OCI-LY1 (cell line): Measurements from ENCODE around the gene MAPK10.

ENCODE experiments used
- H2AFZ ChIP-seq: fragments of 200-600 bp; sonication (generic), shearing (Covaris generic); 2 replicates; pipeline ENCODE4 v1.6.0; 2014; ENCODE audit warnings: antibody characterized with exemption, mild to moderate bottlenecking, low read length
- H3F3A ChIP-seq: fragments of 200-600 bp; sonication (generic), shearing (Covaris generic); 2 replicates; pipeline ENCODE4 v1.6.0; 2014; ENCODE audit warnings: mild to moderate bottlenecking, antibody characterized with exemption, low read length, moderate library complexity; ENCODE audit not compliant: insufficient read depth
- H3K27ac ChIP-seq: fragments of 200-600 bp; sonication (generic); 2 replicates; pipeline ENCODE4 v1.5.1; 2014; ENCODE audit warnings: low read length, mixed run types, mild to moderate bottlenecking, low read depth; ENCODE audit not compliant: poor library complexity, severe bottlenecking
- H3K27me3 ChIP-seq: fragments of 200-600 bp; sonication (generic); 2 replicates; pipeline ENCODE4 v1.6.0; 2014; ENCODE audit warnings: antibody characterized with exemption, mild to moderate bottlenecking, low read length, moderate library complexity; ENCODE audit not compliant: insufficient read depth
- H3K36me3 ChIP-seq: fragments of 200-600 bp; sonication (generic); 2 replicates; pipeline ENCODE4 v1.6.1; 2014; ENCODE audit warnings: mild to moderate bottlenecking, antibody characterized with exemption, low read length, moderate library complexity, mixed read lengths; ENCODE audit not compliant: insufficient read depth
- H3K4me1 ChIP-seq: fragments of 200-600 bp; sonication (generic); 2 replicates; pipeline ENCODE4 v1.5.1; 2014; ENCODE audit warnings: mild to moderate bottlenecking, low read length, moderate library complexity; ENCODE audit not compliant: insufficient read depth, severe bottlenecking
- H3K4me2 ChIP-seq: fragments of 200-600 bp; sonication (generic), shearing (Covaris generic); 2 replicates; pipeline ENCODE4 v1.6.1; 2014; ENCODE audit warnings: low read length
- H3K4me3 ChIP-seq: fragments of 200-600 bp; sonication (generic); 2 replicates; pipeline ENCODE4 v1.5.1; 2014; ENCODE audit warnings: low read length, low read depth, mild to moderate bottlenecking, mixed read lengths; ENCODE audit not compliant: poor library complexity, severe bottlenecking
- H3K79me2 ChIP-seq: fragments of 200-600 bp; shearing (Covaris generic); 2 replicates; pipeline ENCODE4 v1.6.1; 2016; ENCODE audit warnings: mixed run types, low read length, mixed read lengths; ENCODE audit not compliant: insufficient read depth
- H3K9ac ChIP-seq: fragments of 200-600 bp; sonication (generic), shearing (Covaris generic); 2 replicates; pipeline ENCODE4 v1.6.1; 2014; ENCODE audit warnings: mild to moderate bottlenecking, low read length, mixed read lengths
- H3K9me2 ChIP-seq: fragments of 200-600 bp; sonication (generic), shearing (Covaris generic); 2 replicates; pipeline ENCODE4 v1.6.1; 2014; ENCODE audit warnings: low read depth, mild to moderate bottlenecking, low read length, mixed read lengths
- H3K9me3 ChIP-seq: fragments of 200-600 bp; shearing (Covaris generic); 2 replicates; pipeline ENCODE4 v1.6.1; 2014; ENCODE audit warnings: low read length, mixed read lengths
- H4K20me1 ChIP-seq: fragments of 200-600 bp; sonication (generic), shearing (Covaris generic); 2 replicates; pipeline ENCODE4 v1.6.0; 2016; ENCODE audit warnings: mild to moderate bottlenecking, low read length; ENCODE audit not compliant: insufficient read depth
- EZH2 ChIP-seq: fragments of 200-600 bp; sonication (generic), shearing (Covaris generic); IDR thresholded peaks from 2 replicates; pipeline ENCODE4 v1.8.0; 2017; ENCODE audit warnings: borderline replicate concordance, mixed run types, mild to moderate bottlenecking, antibody characterized with exemption, low read length, moderate library complexity, mixed read lengths
- TF ChIP-seq, protein P1 (sequence below): fragments of 200-600 bp; sonication (generic), shearing (Covaris generic); IDR thresholded peaks from 2 replicates; pipeline ENCODE4 v1.5.1; 2017; ENCODE audit warnings: mild to moderate bottlenecking, antibody characterized with exemption, low read length, moderate library complexity, mixed read lengths

The MAPK10 gene

DNA sequence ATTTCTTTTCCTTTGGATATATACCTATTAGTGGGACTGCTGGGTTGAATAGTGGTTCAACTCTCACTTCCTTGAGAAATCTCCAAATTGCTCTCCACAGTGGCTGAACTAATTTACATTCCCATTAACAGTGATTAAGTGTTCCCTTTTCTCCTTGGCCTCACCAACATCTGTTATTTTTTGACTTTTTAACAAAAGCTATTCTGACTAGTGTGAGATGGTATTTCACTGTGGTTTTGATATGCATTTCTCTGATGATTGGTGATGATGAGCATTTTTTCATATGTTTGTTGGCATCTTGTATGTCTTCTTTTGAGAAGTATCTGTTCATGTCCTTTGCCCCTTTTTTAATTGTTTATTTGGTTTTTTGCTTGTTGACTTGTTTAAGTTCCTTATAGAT is 413.0 kb downstream of the MAPK10 start:
- Histone ChIP-seq H3K36me3 (peaks cover 58% of the 10 kb centered on the region), H3F3A (no peaks in the 10 kb centered on the region), H2AFZ (no peak overlapping the region), H3K4me3 (no peak overlapping the region), H3K27me3 (no peaks in the 10 kb centered on the region), H3K4me2 (no peak overlapping the region), H3K9me3 (no peaks in the 10 kb centered on the region), H3K4me1 (no peaks in the 10 kb centered on the region), H3K79me2 (no peaks in the 10 kb centered on the region; the same call in 1 of the 2 replicates), H3K9me2 (no peaks in the 10 kb centered on the region), H3K9ac (no peak overlapping the region), H3K27ac (no peak overlapping the region), H4K20me1 (no peaks in the 10 kb centered on the region)
- TF ChIP-seq EZH2: no peak
- TF ChIP-seq, protein P1, sequence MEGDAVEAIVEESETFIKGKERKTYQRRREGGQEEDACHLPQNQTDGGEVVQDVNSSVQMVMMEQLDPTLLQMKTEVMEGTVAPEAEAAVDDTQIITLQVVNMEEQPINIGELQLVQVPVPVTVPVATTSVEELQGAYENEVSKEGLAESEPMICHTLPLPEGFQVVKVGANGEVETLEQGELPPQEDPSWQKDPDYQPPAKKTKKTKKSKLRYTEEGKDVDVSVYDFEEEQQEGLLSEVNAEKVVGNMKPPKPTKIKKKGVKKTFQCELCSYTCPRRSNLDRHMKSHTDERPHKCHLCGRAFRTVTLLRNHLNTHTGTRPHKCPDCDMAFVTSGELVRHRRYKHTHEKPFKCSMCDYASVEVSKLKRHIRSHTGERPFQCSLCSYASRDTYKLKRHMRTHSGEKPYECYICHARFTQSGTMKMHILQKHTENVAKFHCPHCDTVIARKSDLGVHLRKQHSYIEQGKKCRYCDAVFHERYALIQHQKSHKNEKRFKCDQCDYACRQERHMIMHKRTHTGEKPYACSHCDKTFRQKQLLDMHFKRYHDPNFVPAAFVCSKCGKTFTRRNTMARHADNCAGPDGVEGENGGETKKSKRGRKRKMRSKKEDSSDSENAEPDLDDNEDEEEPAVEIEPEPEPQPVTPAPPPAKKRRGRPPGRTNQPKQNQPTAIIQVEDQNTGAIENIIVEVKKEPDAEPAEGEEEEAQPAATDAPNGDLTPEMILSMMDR: no peak

DNA sequence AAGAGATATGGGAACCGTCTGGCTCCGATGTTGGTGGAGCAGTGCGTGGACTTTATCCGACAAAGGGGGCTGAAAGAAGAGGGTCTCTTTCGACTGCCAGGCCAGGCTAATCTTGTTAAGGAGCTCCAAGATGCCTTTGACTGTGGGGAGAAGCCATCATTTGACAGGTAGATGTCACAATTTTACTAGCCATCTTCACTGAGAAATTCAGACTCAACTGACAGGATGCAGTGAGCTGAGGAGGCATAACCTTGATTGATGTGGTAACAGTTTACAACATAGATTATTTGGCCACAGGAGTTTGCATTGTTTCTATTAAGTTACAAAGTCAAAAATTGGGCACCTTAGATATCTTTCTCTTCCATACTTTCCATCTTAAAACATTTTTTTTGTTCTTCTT is 417.7 kb downstream of the MAPK10 start:
- no peaks in the 10 kb centered on the region for H4K20me1 ChIP-seq
- H3K4me2 ChIP-seq: no peak overlapping the region
- no peaks in the 10 kb centered on the region for H3F3A ChIP-seq
- no peaks in the 10 kb centered on the region for H3K9me2 ChIP-seq
- TF ChIP-seq, protein P1: no peak
- TF ChIP-seq EZH2: no peak
- no peaks in the 10 kb centered on the region; the same call in 1 of the 2 replicates for H3K79me2 ChIP-seq
- no peak overlapping the region for H3K4me3 ChIP-seq
- no peak overlapping the region for H3K9ac ChIP-seq
- H3K9me3 ChIP-seq: no peaks in the 10 kb centered on the region
- no peaks in the 10 kb centered on the region for H3K4me1 ChIP-seq
- H2AFZ ChIP-seq: no peak overlapping the region
- no peaks in the 10 kb centered on the region for H3K27me3 ChIP-seq
- peaks cover 46% of the 10 kb centered on the region for H3K36me3 ChIP-seq
- no peak overlapping the region for H3K27ac ChIP-seq

DNA sequence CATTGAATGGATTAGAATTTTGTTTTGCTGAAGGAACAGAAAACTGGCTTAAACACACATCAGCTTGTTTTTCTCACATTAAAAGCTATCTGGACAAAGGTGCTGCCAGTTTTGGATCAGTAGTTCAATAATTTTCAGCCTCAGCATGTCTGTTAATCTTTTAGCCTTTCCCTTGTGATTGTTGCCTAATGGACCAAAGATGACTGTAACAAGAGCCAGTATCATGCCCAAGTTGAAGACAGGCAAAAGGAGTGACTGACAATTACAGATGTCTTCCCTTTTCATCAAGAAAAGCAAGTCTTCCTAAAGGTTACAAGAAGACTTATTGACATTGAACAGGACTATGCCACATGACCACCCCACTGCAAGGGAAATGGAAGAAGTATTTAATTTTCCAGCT is 419.7 kb downstream of the MAPK10 start:
- H3K4me3 ChIP-seq: no peak overlapping the region
- no peak overlapping the region for H3K27ac ChIP-seq
- H4K20me1 ChIP-seq: no peaks in the 10 kb centered on the region
- H3K79me2 ChIP-seq: no peaks in the 10 kb centered on the region; the same call in 1 of the 2 replicates
- no peaks in the 10 kb centered on the region for H3K9me3 ChIP-seq
- no peak overlapping the region for H3K4me2 ChIP-seq
- H2AFZ ChIP-seq: no peak overlapping the region
- no peaks in the 10 kb centered on the region for H3F3A ChIP-seq
- H3K9ac ChIP-seq: no peak overlapping the region
- no peaks in the 10 kb centered on the region for H3K27me3 ChIP-seq
- TF ChIP-seq, protein P1: no peak
- no peak for TF ChIP-seq EZH2
- H3K4me1 ChIP-seq: no peaks in the 10 kb centered on the region
- H3K36me3 ChIP-seq: peaks cover 34% of the 10 kb centered on the region
- no peaks in the 10 kb centered on the region for H3K9me2 ChIP-seq
